ENCODE results near the gene RCBTB2. TPM values are rescaled to one million over a fixed set of nuclear protein-coding genes. Genes with fewer than 3 reads are reported as not detected.

RCBTB2 gene
- total and polyA plus RNA-seq, 3 donors from 2014 or later = 10.0 to 15.6 (median 12.2) TPM

- Histone ChIP-seq H3K4me1 (no peaks in the 10 kb centered on the region), H3K9me3 (no peaks in the 10 kb centered on the region), H3K27me3 (no peaks in the 10 kb centered on the region), H3K36me3 (ENCODE audit: low read depth, missing control alignments) (no peaks in the 10 kb centered on the region), H3K27ac (no peak overlapping the region), H3K4me3 (no peak overlapping the region)
- intact Hi-C loops (cut with DNase I; ENCODE audit: low total_unique reads) = no loop called here
- 83 to 88% methylated on average over 1 of the region's 1 CpG for WGBS, 2 donors
- TF ChIP-seq CTCF (IDR thresholded peaks at IDR 0.05) = no peak
- no peak for TF ChIP-seq POLR2A (IDR thresholded peaks at IDR 0.05)
- DNase-seq = no peak
These were observed 16.8 kb upstream of the RCBTB2 start for GRCh38 chr13:48549658-48550057.

- Histone ChIP-seq H3K27me3 (no peaks in the 10 kb centered on the region), H3K4me1 (peaks cover 4% of the 10 kb centered on the region), H3K36me3 (ENCODE audit: low read depth, missing control alignments) (no peaks in the 10 kb centered on the region), H3K4me3 (no peak overlapping the region), H3K27ac (no peak overlapping the region), H3K9me3 (no peaks in the 10 kb centered on the region)
- no peak for DNase-seq
- TF ChIP-seq POLR2A (IDR thresholded peaks at IDR 0.05) = no peak
- TF ChIP-seq CTCF (IDR thresholded peaks at IDR 0.05) = no peak
- 87 to 91% methylated on average over 4 of the region's 4 CpGs for WGBS, 2 donors
- intact Hi-C loops (cut with DNase I; ENCODE audit: low total_unique reads) = no loop called here
These were observed 14.8 kb upstream of the RCBTB2 start for GRCh38 chr13:48547663-48548092.

GRCh38 chr13:48545608-48546007, 12.7 kb upstream of the RCBTB2 start:
- H3K4me1 ChIP-seq = peaks cover 10% of the 10 kb centered on the region
- TF ChIP-seq POLR2A (IDR thresholded peaks at IDR 0.05) (no peak), CTCF (IDR thresholded peaks at IDR 0.05) (no peak)
- H3K27me3 ChIP-seq = no peaks in the 10 kb centered on the region
- intact Hi-C loops (cut with DNase I; ENCODE audit: low total_unique reads) = no loop called here
- DNase-seq = no peak
- WGBS, 2 donors = 94 to 96% methylated on average over 3 of the region's 3 CpGs
- H3K36me3 ChIP-seq (ENCODE audit: low read depth, missing control alignments) = no peaks in the 10 kb centered on the region
- H3K9me3 ChIP-seq = no peaks in the 10 kb centered on the region
- no peak overlapping the region for H3K27ac ChIP-seq
- no peak overlapping the region for H3K4me3 ChIP-seq

GRCh38 chr13:48542581-48543341, 9.9 kb upstream of the RCBTB2 start:
- intact Hi-C loops (cut with DNase I; ENCODE audit: low total_unique reads) = no loop called here
- 36 to 43% methylated on average over 11 of the region's 11 CpGs for WGBS, 2 donors
- Histone ChIP-seq H3K27me3 (no peaks in the 10 kb centered on the region), H3K4me1 (peaks cover 10% of the 10 kb centered on the region), H3K27ac (peak overlapping the region in 1 of 2 donors; percentile 51), H3K9me3 (no peaks in the 10 kb centered on the region), H3K4me3 (no peak overlapping the region), H3K36me3 (ENCODE audit: low read depth, missing control alignments) (no peaks in the 10 kb centered on the region)
- TF ChIP-seq CTCF (IDR thresholded peaks at IDR 0.05) (no peak), POLR2A (IDR thresholded peaks at IDR 0.05) (no peak)
- DNase-seq = peak; percentile 66

GRCh38 chr13:48542138-48542537, 9.3 kb upstream of the RCBTB2 start:
- DNase-seq = no peak
- intact Hi-C loops (cut with DNase I; ENCODE audit: low total_unique reads) = no loop called here
- TF ChIP-seq POLR2A (IDR thresholded peaks at IDR 0.05) = no peak
- no peak for TF ChIP-seq CTCF (IDR thresholded peaks at IDR 0.05)
- Histone ChIP-seq H3K4me1 (peaks cover 10% of the 10 kb centered on the region), H3K36me3 (ENCODE audit: low read depth, missing control alignments) (no peaks in the 10 kb centered on the region), H3K4me3 (no peak overlapping the region), H3K27me3 (no peaks in the 10 kb centered on the region), H3K9me3 (no peaks in the 10 kb centered on the region), H3K27ac (peak overlapping the region in 1 of 2 donors; percentile 51)
- WGBS, 2 donors = 77 to 79% methylated on average over 4 of the region's 4 CpGs

All from testis (tissue), 3 donors.